Measurements from ENCODE around the gene REXO4. TPM values are rescaled to one million over a fixed set of nuclear protein-coding genes. Genes with fewer than 3 reads are reported as not detected.
A peak's percentile ranks its signal among the peaks of the same experiment; 100 is the strongest.

Gene REXO4
- total RNA-seq, 2 donors from 2014 or later, result 30.2 to 36.5 TPM

- no peak for TF ChIP-seq CTCF (conservative IDR thresholded peaks at IDR 0.05)
- Histone ChIP-seq H3K9me3 (ENCODE audit: control insufficient read depth, low read length) (no peaks in the 10 kb centered on the region), H3K4me3 (ENCODE audit: low read length) (no peak overlapping the region), H3K27ac (ENCODE audit: low read depth, low read length) (no peak overlapping the region), H3K36me3 (ENCODE audit: control insufficient read depth, insufficient read depth, low read length) (no peaks in the 10 kb centered on the region), H3K9ac (ENCODE audit: extremely low read depth, low read length, poor library complexity, severe bottlenecking) (no peak overlapping the region), H3K27me3 (ENCODE audit: control insufficient read depth, insufficient read depth, low read length, poor library complexity, severe bottlenecking) (no peaks in the 10 kb centered on the region), H3K4me1 (ENCODE audit: control insufficient read depth, insufficient read depth, low read length) (no peaks in the 10 kb centered on the region)
- H3K9me3 Mint-ChIP-seq, result peaks cover 9% of the 10 kb centered on the region
- 93 to 100% methylated on average over 1 to 4 of the region's 4 CpGs for WGBS, 2 experiments (ENCODE audit: insufficient coverage in 1 of 2, insufficient read length in 1 of 2)
- no peak overlapping the region for H3K4me3 Mint-ChIP-seq
- H3K27ac Mint-ChIP-seq, result no peak overlapping the region
- peaks cover 11% of the 10 kb centered on the region for H3K27me3 Mint-ChIP-seq (ENCODE audit: insufficient read depth)
- H3K36me3 Mint-ChIP-seq (ENCODE audit: low read depth), result no peaks in the 10 kb centered on the region
- DNase-seq, result no peak
- H3K4me1 Mint-ChIP-seq, result no peaks in the 10 kb centered on the region
Measured at GRCh38 chr9:133380734-133381133, 37.1 kb downstream of the REXO4 start.

DNA sequence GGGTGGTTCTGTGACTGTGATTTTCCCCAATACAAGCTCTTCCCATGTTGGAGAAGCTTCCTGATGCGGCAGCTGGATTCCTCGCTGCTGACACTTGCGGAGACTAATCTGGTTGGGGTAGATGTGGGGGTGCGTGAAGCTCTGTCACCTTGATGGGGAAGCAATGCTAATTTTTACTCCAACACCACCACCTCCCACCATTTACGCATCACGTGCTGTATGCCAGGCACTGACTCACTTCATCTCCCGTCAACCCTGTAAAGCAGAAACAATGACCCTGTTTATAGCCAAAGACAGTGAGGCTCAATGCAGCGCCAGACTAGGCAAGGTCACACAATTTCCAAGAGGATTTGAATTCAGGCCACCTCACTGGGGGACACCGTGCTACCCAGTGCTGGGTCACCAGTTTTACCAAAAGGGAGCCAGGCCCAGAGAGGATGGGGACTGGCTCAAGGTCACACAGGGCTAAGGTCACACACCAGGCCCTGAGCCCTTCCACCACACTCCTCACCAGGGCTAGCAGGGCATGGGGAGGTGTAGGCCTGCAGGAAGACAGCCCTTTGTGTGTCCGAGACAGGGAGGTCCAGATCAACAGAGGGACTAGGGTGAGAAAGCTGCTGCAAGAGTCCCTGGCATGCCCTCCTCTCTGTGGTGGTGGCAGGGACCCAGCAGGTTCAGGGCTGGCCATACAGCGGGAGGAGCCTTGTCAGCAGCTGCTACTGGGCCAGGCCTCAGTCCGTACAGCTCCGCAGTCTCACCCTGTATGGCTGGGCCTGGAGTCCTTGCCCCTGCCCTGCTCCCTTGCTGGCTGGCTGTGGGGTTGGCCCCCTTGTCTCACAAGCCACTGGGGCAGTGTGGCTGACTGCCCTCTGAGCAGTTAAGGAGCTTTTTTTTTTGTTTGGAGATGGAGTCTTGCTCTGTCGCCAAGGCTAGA lies 38.4 kb downstream of the REXO4 start:
- no peaks in the 10 kb centered on the region for H3K4me1 ChIP-seq (ENCODE audit: control insufficient read depth, insufficient read depth, low read length)
- H3K36me3 Mint-ChIP-seq (ENCODE audit: low read depth), result no peaks in the 10 kb centered on the region
- no peak overlapping the region for H3K4me3 ChIP-seq (ENCODE audit: low read length)
- H3K27me3 ChIP-seq (ENCODE audit: control insufficient read depth, insufficient read depth, low read length, poor library complexity, severe bottlenecking), result no peaks in the 10 kb centered on the region
- no peaks in the 10 kb centered on the region for H3K36me3 ChIP-seq (ENCODE audit: control insufficient read depth, insufficient read depth, low read length)
- no peaks in the 10 kb centered on the region for H3K9me3 ChIP-seq (ENCODE audit: control insufficient read depth, low read length)
- TF ChIP-seq CTCF (conservative IDR thresholded peaks at IDR 0.05), result no peak
- peaks cover 11% of the 10 kb centered on the region for H3K27me3 Mint-ChIP-seq (ENCODE audit: insufficient read depth)
- peaks cover 6% of the 10 kb centered on the region for H3K4me1 Mint-ChIP-seq
- H3K9me3 Mint-ChIP-seq, result peaks cover 9% of the 10 kb centered on the region
- no peak overlapping the region for H3K27ac Mint-ChIP-seq
- no peak overlapping the region for H3K4me3 Mint-ChIP-seq
- H3K9ac ChIP-seq (ENCODE audit: extremely low read depth, low read length, poor library complexity, severe bottlenecking), result no peak overlapping the region
- H3K27ac ChIP-seq (ENCODE audit: low read depth, low read length), result no peak overlapping the region
- 89 to 92% methylated on average over 6 to 14 of the region's 14 CpGs for WGBS, 2 experiments (ENCODE audit: insufficient coverage in 1 of 2, insufficient read length in 1 of 2)
- DNase-seq, result peak; percentile 45

DNA sequence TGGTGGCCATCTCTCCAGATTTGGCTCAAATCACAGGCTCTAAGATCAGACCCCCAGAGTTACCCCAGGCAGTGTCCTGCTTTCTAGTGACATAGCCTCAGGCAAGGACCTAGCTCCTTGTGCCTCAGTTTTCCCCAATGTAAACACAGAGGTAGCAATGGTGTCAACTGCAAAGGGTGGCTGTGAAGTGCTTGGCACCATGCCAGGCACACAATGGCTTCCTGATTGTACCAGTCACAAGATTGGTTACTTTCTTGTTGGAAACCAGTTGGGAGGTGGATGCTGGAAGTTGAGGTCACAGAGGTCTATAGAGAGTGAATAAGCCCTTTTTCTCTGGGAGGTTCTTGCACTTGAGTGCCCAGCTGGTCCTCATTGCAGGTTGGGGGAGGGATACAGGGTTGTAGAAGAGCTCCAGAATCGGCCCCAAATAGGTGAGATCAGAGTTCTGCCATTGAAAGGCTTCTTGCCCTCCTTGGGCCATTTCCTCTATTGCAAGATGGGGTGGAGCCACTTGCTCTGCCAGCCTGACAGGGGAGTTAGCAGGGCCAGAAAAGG lies 39.3 kb downstream of the REXO4 start:
- H3K4me3 Mint-ChIP-seq, result no peak overlapping the region
- H3K36me3 Mint-ChIP-seq (ENCODE audit: low read depth), result peaks cover 4% of the 10 kb centered on the region
- H3K27ac Mint-ChIP-seq, result no peak overlapping the region
- Histone ChIP-seq H3K27ac (ENCODE audit: low read depth, low read length) (no peak overlapping the region), H3K4me3 (ENCODE audit: low read length) (no peak overlapping the region), H3K9ac (ENCODE audit: extremely low read depth, low read length, poor library complexity, severe bottlenecking) (no peak overlapping the region), H3K9me3 (ENCODE audit: control insufficient read depth, low read length) (no peaks in the 10 kb centered on the region), H3K36me3 (ENCODE audit: control insufficient read depth, insufficient read depth, low read length) (peaks cover 4% of the 10 kb centered on the region), H3K27me3 (ENCODE audit: control insufficient read depth, insufficient read depth, low read length, poor library complexity, severe bottlenecking) (no peaks in the 10 kb centered on the region), H3K4me1 (ENCODE audit: control insufficient read depth, insufficient read depth, low read length) (no peaks in the 10 kb centered on the region)
- 78% methylated on average over 1 of the region's 1 CpG for WGBS, 2 experiments (ENCODE audit: insufficient coverage in 1 of 2, insufficient read length in 1 of 2)
- TF ChIP-seq CTCF (conservative IDR thresholded peaks at IDR 0.05), result no peak
- DNase-seq, result no peak
- H3K27me3 Mint-ChIP-seq (ENCODE audit: insufficient read depth), result peaks cover 11% of the 10 kb centered on the region
- peaks cover 6% of the 10 kb centered on the region for H3K4me1 Mint-ChIP-seq
- H3K9me3 Mint-ChIP-seq, result peaks cover 9% of the 10 kb centered on the region
